Lower leg skin (tissue), 4 donors: ENCODE data around the gene SEMA4A. TPM values are rescaled to one million over a fixed set of nuclear protein-coding genes. Genes with fewer than 3 reads are reported as not detected.
"Not testable (repeated sequence)": the region's sequence is repeated elsewhere in the genome, so short reads cannot be mapped to it uniquely, and the experiment has no call there.

Source experiments
- DNase-seq, 2 donors: peaks; one replicate each; pipeline ENCODE4 v3.0.0-alpha.2; 2019; ENCODE audit warnings: low spot score in 2 of 2
- H3K4me3 ChIP-seq: fragments of 200-600 bp; sonication (generic); 2 replicates; pipeline ENCODE4 v1.5.1; 2017; ENCODE audit warnings: mild to moderate bottlenecking, low read depth; ENCODE audit not compliant: poor library complexity, severe bottlenecking
- POLR2A ChIP-seq, 2 donors: fragments of 450-650 bp; IDR thresholded peaks; one replicate each; pipeline ENCODE4 v1.6.1; 2016 to 2017; ENCODE audit warnings: antibody characterized with exemption in 2 of 2, mild to moderate bottlenecking in 1 of 2, moderate library complexity in 1 of 2
- WGBS, 2 donors: methylation state at CpG; one replicate each; pipeline ENCODE4 v1.1.5; 2018; 5-methylcytosine and 5-hydroxymethylcytosine counted together
- intact Hi-C: fragments of 100-400 bp; cut with DNase I; formaldehyde crosslinking; loops from one replicate; pipeline ENCODE4 v1.15.0; 2023; ENCODE audit warnings: low total_unique reads
- total RNA-seq, 4 donors: library from RNA; depleted of rRNA; stranded (reverse); fragments of >200 nt; gene quantifications; one replicate each; pipeline ENCODE4 v1.1.0, GENCODE V29; 2016
- TF ChIP-seq, protein P1 (sequence below), 3 donors: fragments of 450-650 bp; IDR thresholded peaks; one replicate each; pipeline ENCODE4 v1.5.1; 2016; ENCODE audit warnings: antibody characterized with exemption in 3 of 3, mild to moderate bottlenecking in 3 of 3, moderate library complexity in 2 of 3

SEMA4A gene
- total RNA-seq, 4 donors from 2014 or later = 30.5 to 45.4 (median 41.4) TPM

- WGBS, 2 donors = 59 to 69% methylated on average over 5 of the region's 5 CpGs
Measured at GRCh38 chr1:156167536-156167935, 14.2 kb downstream of the SEMA4A start.

GRCh38 chr1:156172696-156173470 is 19.5 kb downstream of the SEMA4A start:
- no peak for DNase-seq
- 78 to 91% methylated on average over 9 of the region's 9 CpGs for WGBS, 2 donors
- intact Hi-C loops = no loop called here
- no peak overlapping the region for H3K4me3 ChIP-seq
- TF ChIP-seq POLR2A (IDR thresholded peaks at IDR 0.05) = no peak
- TF ChIP-seq, protein P1, sequence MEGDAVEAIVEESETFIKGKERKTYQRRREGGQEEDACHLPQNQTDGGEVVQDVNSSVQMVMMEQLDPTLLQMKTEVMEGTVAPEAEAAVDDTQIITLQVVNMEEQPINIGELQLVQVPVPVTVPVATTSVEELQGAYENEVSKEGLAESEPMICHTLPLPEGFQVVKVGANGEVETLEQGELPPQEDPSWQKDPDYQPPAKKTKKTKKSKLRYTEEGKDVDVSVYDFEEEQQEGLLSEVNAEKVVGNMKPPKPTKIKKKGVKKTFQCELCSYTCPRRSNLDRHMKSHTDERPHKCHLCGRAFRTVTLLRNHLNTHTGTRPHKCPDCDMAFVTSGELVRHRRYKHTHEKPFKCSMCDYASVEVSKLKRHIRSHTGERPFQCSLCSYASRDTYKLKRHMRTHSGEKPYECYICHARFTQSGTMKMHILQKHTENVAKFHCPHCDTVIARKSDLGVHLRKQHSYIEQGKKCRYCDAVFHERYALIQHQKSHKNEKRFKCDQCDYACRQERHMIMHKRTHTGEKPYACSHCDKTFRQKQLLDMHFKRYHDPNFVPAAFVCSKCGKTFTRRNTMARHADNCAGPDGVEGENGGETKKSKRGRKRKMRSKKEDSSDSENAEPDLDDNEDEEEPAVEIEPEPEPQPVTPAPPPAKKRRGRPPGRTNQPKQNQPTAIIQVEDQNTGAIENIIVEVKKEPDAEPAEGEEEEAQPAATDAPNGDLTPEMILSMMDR (IDR thresholded peaks at IDR 0.05) = no peak

More at GRCh38 chr1:156167536-156167935, 14.2 kb downstream of the SEMA4A start:
- no peak for TF ChIP-seq POLR2A (IDR thresholded peaks at IDR 0.05)
- TF ChIP-seq, protein P1 (IDR thresholded peaks at IDR 0.05) = no peak
- intact Hi-C loops = no loop called here
- no peak for DNase-seq
- no peak overlapping the region for H3K4me3 ChIP-seq

- intact Hi-C loops = no loop called here
- WGBS, 2 donors = 82 to 87% methylated on average over 11 to 12 of the region's 12 CpGs
- DNase-seq = no peak
- H3K4me3 ChIP-seq = no peak overlapping the region
- TF ChIP-seq POLR2A (IDR thresholded peaks at IDR 0.05) = no peak
- TF ChIP-seq, protein P1 (IDR thresholded peaks at IDR 0.05) = no peak
Measured at GRCh38 chr1:156176610-156177210, 23.3 kb downstream of the SEMA4A start.

GRCh38 chr1:156177919-156178654 is 24.7 kb downstream of the SEMA4A start:
- DNase-seq = no peak
- intact Hi-C loops = no loop called here
- H3K4me3 ChIP-seq = no peak overlapping the region
- WGBS, 2 donors = 85 to 89% methylated on average over 7 of the region's 7 CpGs
- TF ChIP-seq, protein P1 (IDR thresholded peaks at IDR 0.05) = no peak
- TF ChIP-seq POLR2A (IDR thresholded peaks at IDR 0.05) = no peak

DNA sequence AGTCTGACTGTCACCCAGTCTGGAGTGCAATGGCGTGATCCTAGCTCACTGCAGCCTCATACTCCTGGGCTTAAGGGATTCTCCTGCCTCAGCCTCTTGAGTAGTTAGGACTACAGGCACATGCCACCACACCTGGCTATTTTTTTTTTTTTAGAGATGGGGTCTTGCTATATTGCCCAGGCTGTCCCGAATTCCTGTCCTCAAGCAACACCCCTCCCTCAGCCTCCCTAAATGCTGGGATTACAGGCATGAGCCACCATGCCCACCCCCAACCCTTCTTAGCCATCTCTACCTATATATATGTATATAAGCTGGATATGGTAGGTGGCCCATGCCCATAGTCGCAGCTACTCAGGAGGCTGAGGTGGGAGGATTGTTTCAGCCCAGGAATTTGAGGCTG is 27.1 kb downstream of the SEMA4A start:
- H3K4me3 ChIP-seq = no peak overlapping the region
- WGBS, 2 donors = 94 to 97% methylated on average over 3 of the region's 3 CpGs
- no peak for TF ChIP-seq POLR2A (IDR thresholded peaks at IDR 0.05)
- TF ChIP-seq, protein P1 (IDR thresholded peaks at IDR 0.05) = no peak
- DNase-seq = no peak
- intact Hi-C loops = no loop called here

- WGBS, 2 donors = 42 to 51% methylated on average over 8 of the region's 8 CpGs
- DNase-seq, intact Hi-C loops, H3K4me3 ChIP-seq: not testable (repeated sequence)
Measured at GRCh38 chr1:156181391-156181924, 28.1 kb downstream of the SEMA4A start.

DNA sequence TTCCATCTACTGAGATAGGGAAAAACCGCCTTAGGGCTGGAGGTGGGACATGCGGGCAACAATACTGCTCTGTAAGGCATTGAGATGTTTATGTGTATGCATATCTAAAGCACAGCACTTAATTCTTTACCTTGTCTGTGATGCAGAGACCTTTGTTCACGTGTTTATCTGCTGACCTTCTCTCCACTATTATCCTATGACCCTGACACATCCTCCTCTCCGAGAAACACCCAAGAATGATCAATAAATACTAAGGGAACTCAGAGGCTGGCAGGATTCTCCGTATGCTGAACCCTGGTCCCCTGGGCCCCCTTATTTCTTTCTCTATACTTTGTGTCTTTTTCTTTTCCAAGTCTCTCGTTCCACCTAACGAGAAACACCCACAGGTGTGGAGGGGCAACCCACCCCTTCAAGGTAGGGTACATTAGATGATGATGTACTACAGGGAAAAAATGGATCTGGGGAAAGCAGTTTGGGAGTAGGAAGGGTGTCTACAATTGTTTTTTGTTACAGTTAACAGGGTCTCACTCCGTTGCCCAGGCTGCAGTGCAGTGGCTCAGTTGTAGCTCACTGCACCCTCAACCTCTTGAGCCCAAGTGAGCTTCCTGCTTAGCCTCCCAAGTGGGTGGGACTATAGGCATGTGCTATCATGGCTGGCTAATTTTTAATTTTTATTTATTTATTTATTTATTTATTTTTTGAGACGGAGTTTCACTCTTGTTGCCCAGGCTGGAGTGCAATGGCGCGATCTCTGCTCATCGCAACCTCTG is 28.8 kb downstream of the SEMA4A start:
- intact Hi-C loops, DNase-seq, H3K4me3 ChIP-seq: not testable (repeated sequence)
- 83% methylated on average over 12 of the region's 12 CpGs for WGBS, 2 donors
